Skeletal muscle satellite cell (primary cell): ENCODE data around the gene TRA2B.
A peak's percentile ranks its signal among the peaks of the same experiment; 100 is the strongest.

Experiments used
- H3K27me3 ChIP-seq: 2 replicates; pipeline ENCODE4 v1.7.0; 2013; ENCODE audit warnings: low read length; ENCODE audit not compliant: control insufficient read depth, insufficient read depth
- H3K36me3 ChIP-seq: 2 replicates; pipeline ENCODE4 v1.7.0; 2013; ENCODE audit warnings: mild to moderate bottlenecking, control low read depth, low read length; ENCODE audit not compliant: insufficient read depth
- H3K4me1 ChIP-seq: 2 replicates; pipeline ENCODE4 v1.7.0; 2013; ENCODE audit warnings: low read length; ENCODE audit not compliant: control insufficient read depth, insufficient read depth
- H3K4me2 ChIP-seq: 2 replicates; pipeline ENCODE4 v1.7.0; 2013; ENCODE audit warnings: mild to moderate bottlenecking, low read length
- H3K4me3 ChIP-seq: 2 replicates; pipeline ENCODE4 v1.7.0; 2013; ENCODE audit warnings: low read length
- H3K9ac ChIP-seq: 2 replicates; pipeline ENCODE4 v1.7.0; 2013; ENCODE audit warnings: mild to moderate bottlenecking, low read depth, low read length, moderate library complexity
- H3K9me3 ChIP-seq: replicated peaks from 2 replicates; pipeline ENCODE4 v1.7.0; 2013; ENCODE audit warnings: mild to moderate bottlenecking, control low read depth, low read length

TRA2B gene

DNA sequence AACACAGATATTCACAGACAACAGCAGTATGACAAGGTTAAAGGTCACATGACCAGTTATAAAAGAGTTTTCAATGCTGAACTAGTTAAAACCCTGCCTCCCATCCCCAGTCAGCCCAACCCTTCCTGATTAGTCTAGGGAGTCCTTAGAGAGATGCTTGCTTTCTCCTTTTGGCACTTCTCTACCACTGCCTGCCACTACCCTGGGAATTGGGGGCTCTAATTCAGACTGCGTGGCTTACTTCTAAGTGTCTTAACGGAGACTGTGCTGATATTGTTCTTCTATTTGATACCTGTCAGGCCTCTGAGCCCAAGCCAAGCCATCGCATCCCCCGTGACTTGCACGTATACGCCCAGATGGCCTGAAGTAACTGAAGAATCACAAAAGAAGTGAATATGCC is 11.7 kb upstream of the TRA2B start:
- Histone ChIP-seq H3K9me3 (no peaks in the 10 kb centered on the region), H3K9ac (no peak overlapping the region), H3K27me3 (peaks cover 5% of the 10 kb centered on the region), H3K4me1 (no peaks in the 10 kb centered on the region), H3K4me2 (no peak overlapping the region), H3K36me3 (no peaks in the 10 kb centered on the region), H3K4me3 (no peak overlapping the region)

DNA sequence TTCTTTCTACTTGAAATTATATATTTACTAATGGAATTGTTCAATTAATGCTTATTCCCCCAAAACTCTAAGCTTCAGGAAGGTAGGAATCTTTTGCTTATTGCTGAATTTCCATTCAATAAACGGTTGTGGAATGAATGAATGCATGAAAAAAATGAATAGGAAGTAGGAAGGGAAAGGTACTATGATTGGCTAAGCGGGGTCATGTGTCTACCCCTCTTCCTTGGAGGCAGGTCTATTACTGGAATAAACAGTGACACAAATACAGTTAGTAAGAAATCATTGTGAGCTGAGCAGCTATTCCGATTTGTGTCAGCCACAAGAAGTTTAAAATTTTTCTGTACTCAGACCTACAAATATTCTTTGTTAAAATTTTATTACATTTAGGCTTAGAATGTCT is 10.5 kb upstream of the TRA2B start:
- no peak overlapping the region for H3K4me2 ChIP-seq
- no peaks in the 10 kb centered on the region for H3K36me3 ChIP-seq
- peaks cover 2% of the 10 kb centered on the region for H3K4me1 ChIP-seq
- H3K9ac ChIP-seq, result no peak overlapping the region
- peaks cover 5% of the 10 kb centered on the region for H3K27me3 ChIP-seq
- no peak overlapping the region for H3K4me3 ChIP-seq
- no peaks in the 10 kb centered on the region for H3K9me3 ChIP-seq

DNA sequence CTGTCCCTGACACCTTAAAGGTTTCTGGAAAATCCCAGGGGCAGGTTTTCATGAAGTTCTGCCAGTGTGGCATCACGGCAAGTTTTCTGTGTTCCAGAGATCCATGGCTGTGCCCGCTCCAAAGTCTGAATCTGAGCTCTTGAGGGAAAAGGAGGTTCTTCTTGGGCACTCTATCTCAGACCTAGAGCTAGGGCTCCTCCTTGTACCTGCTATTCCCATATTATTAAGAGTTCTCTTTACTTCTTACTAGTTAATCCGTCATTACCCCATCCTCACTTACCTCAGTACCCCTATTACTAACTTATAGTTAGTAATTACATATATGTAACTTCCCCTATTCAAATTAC is 5.9 kb upstream of the TRA2B start:
- Histone ChIP-seq H3K27me3 (peaks cover 5% of the 10 kb centered on the region), H3K9me3 (no peaks in the 10 kb centered on the region), H3K9ac (no peak overlapping the region), H3K4me1 (peaks cover 4% of the 10 kb centered on the region), H3K4me3 (no peak overlapping the region), H3K4me2 (no peak overlapping the region), H3K36me3 (no peaks in the 10 kb centered on the region)

DNA sequence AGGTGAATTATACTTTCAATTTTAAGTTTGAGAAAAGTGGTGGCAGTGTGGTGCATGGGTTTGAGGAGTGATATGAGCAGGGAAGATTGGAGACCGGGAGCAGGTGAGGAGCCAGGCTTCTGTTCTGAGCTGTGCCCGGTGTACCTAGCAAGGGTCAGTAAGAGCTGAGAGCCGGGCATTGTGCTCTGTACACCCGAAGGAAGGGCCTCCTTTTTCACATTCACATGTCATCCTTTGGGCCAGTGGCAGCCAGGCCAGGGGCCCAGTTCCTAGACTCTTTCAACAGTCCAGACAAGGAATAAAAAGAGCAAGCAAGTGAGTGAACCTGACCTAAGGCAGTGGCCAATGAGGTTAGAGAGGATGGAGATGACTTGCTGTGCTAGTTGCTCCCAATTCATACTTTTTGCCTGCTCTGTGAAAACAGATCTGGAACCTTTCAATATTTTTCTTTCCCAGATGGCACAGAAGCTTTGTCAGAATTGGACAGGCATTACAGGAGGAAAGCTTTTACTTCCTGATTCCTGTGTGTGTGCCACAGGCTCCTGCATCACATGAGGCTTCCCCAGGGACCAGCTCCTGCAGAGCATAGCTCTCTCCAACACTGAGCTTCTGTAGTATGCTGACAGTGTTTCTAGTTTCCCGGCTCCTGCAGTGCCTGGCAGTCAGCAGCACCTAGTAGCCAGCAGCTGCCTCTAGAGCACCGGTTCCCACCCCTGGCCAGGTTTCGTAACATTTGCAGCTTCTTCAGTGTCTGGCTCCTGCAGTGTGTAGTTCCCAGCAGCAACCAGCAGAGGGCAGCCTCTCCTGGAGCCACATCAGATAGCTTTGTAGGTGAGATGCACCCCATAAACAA is 5.3 kb upstream of the TRA2B start:
- Histone ChIP-seq H3K36me3 (no peaks in the 10 kb centered on the region), H3K4me2 (peak overlapping the region; percentile 73), H3K9ac (no peak overlapping the region), H3K27me3 (peaks cover 5% of the 10 kb centered on the region), H3K9me3 (no peaks in the 10 kb centered on the region), H3K4me3 (peak overlapping the region; percentile 32), H3K4me1 (peaks cover 6% of the 10 kb centered on the region)

DNA sequence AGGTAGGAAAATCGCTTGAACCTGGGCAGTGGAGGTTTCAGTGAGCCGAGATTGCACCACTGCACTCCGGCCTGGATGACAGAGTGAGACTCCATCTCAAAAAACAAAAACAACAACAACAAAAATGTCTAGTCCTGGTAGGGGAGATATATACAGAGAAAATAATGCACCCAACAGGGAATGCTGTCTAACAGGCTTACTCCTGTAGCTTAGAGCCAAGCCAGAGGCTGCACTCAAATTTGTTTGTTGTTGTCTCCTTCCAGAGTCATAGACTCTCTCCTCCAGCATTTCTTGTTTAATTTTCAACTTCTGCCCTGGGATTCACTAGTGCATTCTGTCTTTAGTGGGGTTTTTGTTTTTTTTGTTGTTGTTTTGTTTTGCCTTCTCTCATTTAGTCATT is 4.6 kb upstream of the TRA2B start:
- peaks cover 5% of the 10 kb centered on the region for H3K27me3 ChIP-seq
- H3K4me3 ChIP-seq, result no peak overlapping the region
- no peak overlapping the region for H3K9ac ChIP-seq
- peaks cover 4% of the 10 kb centered on the region for H3K36me3 ChIP-seq
- H3K9me3 ChIP-seq, result no peaks in the 10 kb centered on the region
- H3K4me1 ChIP-seq, result peaks cover 7% of the 10 kb centered on the region
- H3K4me2 ChIP-seq, result no peak overlapping the region

DNA sequence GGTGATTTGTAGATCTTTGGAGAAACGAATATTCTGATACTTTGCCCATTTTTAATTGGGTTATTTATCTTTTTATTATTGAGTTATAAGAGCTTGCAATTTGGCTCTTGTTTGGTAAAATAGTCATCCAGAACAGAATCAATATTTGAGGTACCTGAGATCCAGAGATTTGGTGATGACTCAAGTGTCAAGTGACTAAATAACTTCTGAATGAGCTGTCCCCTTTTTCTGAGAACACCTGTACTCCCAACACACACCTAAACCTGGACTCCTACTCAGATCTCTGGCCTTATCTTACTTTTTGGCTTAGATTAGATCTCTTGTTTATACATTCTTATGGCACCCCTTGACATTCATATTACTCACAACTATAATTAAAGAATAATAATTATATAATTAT is 3.1 kb upstream of the TRA2B start:
- no peak overlapping the region for H3K9ac ChIP-seq
- peaks cover 15% of the 10 kb centered on the region for H3K36me3 ChIP-seq
- no peak overlapping the region for H3K4me3 ChIP-seq
- H3K27me3 ChIP-seq, result no peaks in the 10 kb centered on the region
- H3K4me2 ChIP-seq, result no peak overlapping the region
- H3K9me3 ChIP-seq, result no peaks in the 10 kb centered on the region
- H3K4me1 ChIP-seq, result peaks cover 7% of the 10 kb centered on the region

DNA sequence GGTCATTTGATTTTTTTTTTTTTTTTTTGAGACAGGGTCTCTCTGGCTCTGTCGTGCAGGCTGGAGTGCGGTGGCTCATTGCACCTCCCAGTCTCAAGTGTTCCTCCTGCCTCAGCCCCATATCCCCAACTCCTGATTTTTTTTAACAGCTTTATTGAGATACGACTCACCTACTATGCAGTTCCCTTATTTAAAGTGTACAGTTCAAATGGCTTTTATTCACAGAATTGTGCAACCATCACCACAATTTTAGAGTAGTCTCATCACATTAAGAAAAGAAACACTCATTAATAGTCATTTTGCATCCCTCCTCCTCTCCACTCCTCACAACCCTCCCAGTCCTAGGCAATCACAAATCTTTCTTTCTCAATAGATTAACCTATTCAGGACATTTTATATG is 1.9 kb upstream of the TRA2B start:
- H3K9me3 ChIP-seq, result no peaks in the 10 kb centered on the region
- H3K27me3 ChIP-seq, result no peaks in the 10 kb centered on the region
- H3K4me1 ChIP-seq, result peaks cover 7% of the 10 kb centered on the region
- H3K36me3 ChIP-seq, result peaks cover 15% of the 10 kb centered on the region
- no peak overlapping the region for H3K9ac ChIP-seq
- H3K4me2 ChIP-seq, result no peak overlapping the region
- H3K4me3 ChIP-seq, result no peak overlapping the region

DNA sequence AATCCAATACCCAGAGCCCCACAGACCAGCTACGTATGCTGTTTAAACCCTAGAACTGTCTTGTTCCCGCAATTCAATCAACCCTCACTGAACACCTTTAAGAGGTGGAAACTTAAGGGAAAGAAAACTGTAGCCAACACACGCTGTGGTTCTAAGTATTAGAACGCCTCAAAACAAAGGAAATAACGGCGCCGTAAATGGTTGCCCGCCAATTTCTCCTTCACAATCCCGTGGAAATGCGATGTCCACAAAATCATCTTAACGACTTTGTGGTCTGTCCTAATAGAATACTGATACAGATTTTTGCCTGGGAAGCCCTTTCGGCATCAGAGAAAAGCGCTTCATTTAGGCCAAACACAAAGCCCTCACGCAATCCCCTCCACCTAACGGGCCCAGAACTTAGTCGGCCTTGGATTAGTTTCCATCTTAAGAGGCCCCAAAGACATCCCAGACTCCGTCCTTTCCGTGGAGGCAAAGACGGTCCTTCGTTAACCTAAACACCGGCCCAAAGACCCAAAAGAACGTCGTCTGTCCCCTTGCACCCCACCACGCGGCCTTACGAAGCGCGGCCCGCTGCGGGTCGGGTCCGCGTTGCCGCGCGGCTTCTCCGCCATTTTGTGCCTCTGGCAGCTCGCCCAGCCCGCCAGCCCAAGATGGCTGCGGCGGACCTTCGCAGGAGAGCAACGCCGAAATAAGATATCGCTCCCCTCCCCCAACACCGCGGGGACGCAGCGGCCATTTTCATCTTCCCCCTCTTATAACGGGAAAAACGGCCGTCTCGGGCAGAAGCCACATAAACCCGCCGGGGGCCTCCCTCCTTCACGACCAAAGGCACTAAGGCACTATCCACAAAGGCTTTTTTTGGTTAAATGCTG is 763 bp downstream of the TRA2B start:
- Histone ChIP-seq H3K4me2 (peak overlapping the region; percentile 84), H3K4me3 (peak overlapping the region; percentile 96), H3K27me3 (no peaks in the 10 kb centered on the region), H3K4me1 (peaks cover 24% of the 10 kb centered on the region), H3K36me3 (peaks cover 15% of the 10 kb centered on the region), H3K9ac (peak overlapping the region; percentile 100), H3K9me3 (no peaks in the 10 kb centered on the region)

DNA sequence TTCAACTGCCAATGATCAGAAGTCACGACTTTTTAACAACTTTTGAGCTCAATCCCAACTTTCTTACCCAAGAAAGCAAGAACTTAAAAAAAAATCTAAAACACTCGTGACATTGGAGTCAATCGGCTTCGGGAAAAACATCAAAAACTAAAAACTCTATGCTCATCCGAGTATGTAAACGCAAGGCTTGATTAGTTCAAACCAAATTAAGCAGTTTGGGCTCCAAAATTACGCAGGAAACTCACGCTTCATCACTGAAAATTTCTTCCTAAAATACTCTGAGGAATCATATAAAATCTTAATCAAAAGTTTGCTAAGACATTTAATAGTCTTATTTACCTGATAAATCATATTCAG is 1.6 kb downstream of the TRA2B start:
- peaks cover 19% of the 10 kb centered on the region for H3K36me3 ChIP-seq
- H3K27me3 ChIP-seq, result no peaks in the 10 kb centered on the region
- H3K4me2 ChIP-seq, result peak overlapping the region; percentile 84
- H3K4me1 ChIP-seq, result peaks cover 31% of the 10 kb centered on the region
- H3K4me3 ChIP-seq, result peak overlapping the region; percentile 96
- H3K9ac ChIP-seq, result peak overlapping the region; percentile 100
- no peaks in the 10 kb centered on the region for H3K9me3 ChIP-seq

DNA sequence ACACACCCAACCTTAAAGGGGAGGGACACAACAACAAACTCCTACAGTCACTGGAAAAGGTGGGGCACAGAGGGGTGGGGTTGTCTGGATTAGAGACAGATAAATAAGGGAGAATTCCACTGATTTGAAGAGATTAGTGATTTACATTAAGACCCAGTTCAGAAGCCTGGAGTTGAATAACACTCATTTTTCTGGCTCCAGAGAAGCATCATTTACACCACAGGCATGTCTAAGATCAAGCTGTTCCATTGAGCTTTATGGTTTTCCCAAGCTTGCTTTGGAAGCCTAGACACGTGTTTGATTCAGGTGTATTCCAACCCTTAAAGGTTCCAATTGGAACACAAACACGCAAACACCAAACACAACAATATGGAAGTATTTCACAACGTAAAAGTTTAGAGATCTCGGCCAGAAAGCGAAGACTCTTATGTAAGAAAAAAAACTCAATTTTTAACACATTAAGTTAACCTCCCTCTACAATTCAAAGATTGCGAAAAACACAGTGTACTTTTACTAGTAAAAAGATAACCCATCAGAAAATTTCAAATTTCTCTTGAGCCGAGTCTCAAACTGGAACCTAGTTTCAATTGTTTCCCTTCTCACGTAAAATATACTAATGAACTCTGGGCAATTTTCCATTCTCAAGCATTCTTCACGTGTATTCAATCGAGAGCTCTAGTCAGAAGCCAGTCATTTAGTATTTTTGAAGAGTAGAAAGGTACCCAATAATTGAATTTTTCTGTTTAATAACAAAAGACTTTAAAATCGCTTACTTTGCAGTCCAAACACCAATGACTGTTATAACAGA is 2.1 kb downstream of the TRA2B start:
- H3K27me3 ChIP-seq, result no peaks in the 10 kb centered on the region
- peak overlapping the region; percentile 96 for H3K4me3 ChIP-seq
- peak overlapping the region; percentile 100 for H3K9ac ChIP-seq
- peaks cover 36% of the 10 kb centered on the region for H3K4me1 ChIP-seq
- H3K9me3 ChIP-seq, result no peaks in the 10 kb centered on the region
- peak overlapping the region; percentile 84 for H3K4me2 ChIP-seq
- peaks cover 25% of the 10 kb centered on the region for H3K36me3 ChIP-seq

DNA sequence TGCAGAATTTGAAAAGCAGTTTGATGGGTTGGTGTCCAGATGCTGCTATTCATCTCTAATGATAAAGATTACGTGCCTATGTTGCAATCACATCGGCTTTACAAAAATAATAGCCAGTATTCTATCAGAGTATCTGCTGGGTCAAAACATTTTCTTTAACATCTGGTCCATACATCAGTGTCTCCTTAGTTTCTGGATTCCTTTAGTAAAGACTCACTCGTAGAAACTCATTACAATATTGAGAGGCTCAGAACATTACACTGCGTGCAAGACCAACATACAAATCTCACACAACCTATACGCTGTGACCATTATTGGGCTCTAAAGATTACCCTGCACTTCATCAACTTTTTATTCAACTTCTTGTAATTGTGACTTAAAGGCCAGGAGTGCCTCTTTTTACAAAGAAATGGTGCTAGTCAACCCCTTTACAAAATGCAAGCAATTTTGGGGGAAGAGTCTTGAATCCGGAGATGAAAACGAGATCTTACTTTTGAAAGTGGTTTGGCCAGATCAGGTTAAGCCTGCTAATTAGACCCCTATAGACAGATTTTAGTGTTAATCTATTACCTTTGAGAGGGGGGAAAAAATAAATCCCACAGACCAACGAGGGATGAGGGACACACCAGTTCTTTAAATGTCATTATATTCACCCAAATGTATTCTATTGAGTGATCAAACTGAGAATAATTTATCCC is 2.9 kb downstream of the TRA2B start:
- H3K9ac ChIP-seq, result peak overlapping the region; percentile 100
- H3K4me1 ChIP-seq, result peaks cover 44% of the 10 kb centered on the region

More for the DNA sequence above, 2.9 kb downstream of the TRA2B start:
- peaks cover 31% of the 10 kb centered on the region for H3K36me3 ChIP-seq
- peak overlapping the region; percentile 96 for H3K4me3 ChIP-seq
- no peaks in the 10 kb centered on the region for H3K27me3 ChIP-seq
- H3K9me3 ChIP-seq, result no peaks in the 10 kb centered on the region
- H3K4me2 ChIP-seq, result peak overlapping the region; percentile 84
